HepG2 (cell line): ENCODE results near the gene SPAG4. TPM values are rescaled to one million over a fixed set of nuclear protein-coding genes. Genes with fewer than 3 reads are reported as not detected.

Source experiments
- ATAC-seq: fragments of 200-7000 bp; cut with Tn5 transposase; 3 replicates; pipeline ENCODE4 v1.9.1; 2020; ENCODE audit warnings: mild to moderate bottlenecking, moderate library complexity
- BruUV-seq: library from RNA; stranded (reverse); fragments of 400-500 nt; replicated peaks from 2 replicates; lab custom pipeline; 2021; lab: Mats Ljungman, UMichigan
- CTCF ChIA-PET: fragments of 300-600 bp; formaldehyde crosslinking; extraction: SDS; loops from one replicate; lab custom pipeline; 2021; ENCODE audit warnings: low total read pairs, inconsistent platforms, low intra/inter-chr PET ratio; lab: Yijun Ruan, JAX
- POLR2A ChIA-PET: fragments of 350-600 bp; sonication (Branson Sonifier 250); formaldehyde crosslinking; loops from one replicate; lab custom pipeline; 2020; ENCODE audit warnings: antibody characterized with exemption, inconsistent platforms; lab: Yijun Ruan, JAX
- DNase-seq: peaks from one replicate; pipeline ENCODE4 v3.0.0-alpha.2; 2015; ENCODE audit warnings: low spot score
- FAIRE-seq: peaks from 3 replicates; lab custom pipeline; 2011; peaks lifted over from hg19 to GRCh38; lab: Jason Lieb, UNC
- H2AFZ ChIP-seq: one replicate; pipeline ENCODE4 v1.6.1; 2011; ENCODE audit warnings: low read length, inconsistent platforms
- H3K27ac ChIP-seq: fragments of 300-600 bp; 3 replicates; pipeline ENCODE4 v1.8.0; 2011; ENCODE audit warnings: mixed run types, mild to moderate bottlenecking, mixed read lengths, low read length, inconsistent platforms; ENCODE audit not compliant: insufficient read depth; ENCODE audit errors: extremely low read length
- H3K27me3 ChIP-seq, 2 experiments: fragments of 200-600 bp in 1 of 2; 2 replicates in 1 of 2; 3 replicates in 1 of 2; pipeline versions ENCODE4 v1.6.0 to v1.8.0; 2011; ENCODE audit warnings: low read length in 2 of 2, mild to moderate bottlenecking in 2 of 2, moderate library complexity in 2 of 2, inconsistent platforms in 1 of 2; ENCODE audit not compliant: insufficient read depth in 2 of 2, control insufficient read depth in 1 of 2
- H3K36me3 ChIP-seq, 2 experiments: fragments of 200-600 bp in 1 of 2; replicated peaks in 1 of 2; 2 replicates in 1 of 2; 3 replicates in 1 of 2; pipeline versions ENCODE4 v1.5.1 to v1.8.0; 2011; ENCODE audit warnings: low read length in 2 of 2, inconsistent platforms in 1 of 2; ENCODE audit not compliant: insufficient read depth in 2 of 2, control insufficient read depth in 1 of 2
- H3K4me1 ChIP-seq: 2 replicates; pipeline ENCODE4 v1.5.1; 2012; ENCODE audit warnings: low read length, inconsistent platforms; ENCODE audit not compliant: insufficient read depth
- H3K4me2 ChIP-seq: 2 replicates; pipeline ENCODE4 v1.6.0; 2011; ENCODE audit warnings: low read depth, low read length, inconsistent platforms
- H3K4me3 ChIP-seq, 3 experiments: fragments of 200-600 bp in 1 of 3; sonication (generic), shearing (Covaris generic) in 1 of 3; replicated peaks in 1 of 3; 2 replicates each; pipeline ENCODE4 v1.5.1; 2011 to 2016; ENCODE audit warnings: low read length in 3 of 3, inconsistent platforms in 2 of 3, low read depth in 2 of 3, mild to moderate bottlenecking in 2 of 3, control low read depth in 1 of 3, mixed read lengths in 1 of 3; ENCODE audit not compliant: insufficient read depth in 1 of 3
- H3K79me2 ChIP-seq: one replicate; pipeline ENCODE4 v1.6.1; 2011; ENCODE audit warnings: low read length, inconsistent platforms; ENCODE audit not compliant: insufficient read depth
- H3K9ac ChIP-seq: 2 replicates; pipeline ENCODE4 v1.6.0; 2011; ENCODE audit warnings: mild to moderate bottlenecking, low read depth, low read length, inconsistent platforms; ENCODE audit not compliant: insufficient read depth
- H3K9me3 ChIP-seq: 2 replicates; pipeline ENCODE4 v1.5.1; 2012; ENCODE audit warnings: mild to moderate bottlenecking, low read length
- H4K20me1 ChIP-seq: 2 replicates; pipeline ENCODE4 v1.6.0; 2011; ENCODE audit warnings: inconsistent platforms, mild to moderate bottlenecking, low read length, moderate library complexity; ENCODE audit not compliant: insufficient read depth
- AGO1 ChIP-seq: fragments of 200-400 bp; formaldehyde crosslinking; IDR thresholded peaks from 2 replicates; pipeline ENCODE4 v1.6.1; 2017; ENCODE audit warnings: mild to moderate bottlenecking, low read depth, low read length, moderate library complexity; ENCODE audit not compliant: poor library complexity, severe bottlenecking
- CEBPG ChIP-seq: IDR thresholded peaks from 2 replicates; pipeline ENCODE4 v1.6.1; 2016
- GTF3A ChIP-seq: sonication (generic); formaldehyde crosslinking; conservative IDR thresholded peaks from 2 replicates; pipeline ENCODE4 v1.4.0; 2020; ENCODE audit warnings: mild to moderate bottlenecking, missing genetic modification reagents
- HNF1A ChIP-seq, 2 experiments: sonication (generic) in 1 of 2; formaldehyde crosslinking in 1 of 2; IDR thresholded peaks; 2 replicates each; pipeline versions ENCODE4 v1.4.0 to v1.6.1; 2016 to 2020; ENCODE audit warnings: borderline replicate concordance in 1 of 2, low read depth in 1 of 2, mild to moderate bottlenecking in 1 of 2, missing genetic modification reagents in 1 of 2
- MBD4 ChIP-seq: IDR thresholded peaks from 2 replicates; pipeline ENCODE4 v1.6.1; 2012; ENCODE audit warnings: low read length, inconsistent platforms, borderline replicate concordance
- MEIS1 ChIP-seq: sonication (generic); formaldehyde crosslinking; IDR thresholded peaks from 2 replicates; pipeline ENCODE4 v1.9.0; 2021; ENCODE audit warnings: mild to moderate bottlenecking, missing genetic modification reagents, moderate library complexity, borderline replicate concordance
- MIER2 ChIP-seq: IDR thresholded peaks from 2 replicates; pipeline ENCODE4 v1.6.1; 2016; ENCODE audit warnings: missing biosample characterization, missing genetic modification reagents
- PAWR ChIP-seq: sonication (generic); formaldehyde crosslinking; IDR thresholded peaks from 2 replicates; pipeline ENCODE4 v1.4.0; 2020; ENCODE audit warnings: missing genetic modification reagents, mild to moderate bottlenecking, borderline replicate concordance
- RBM22 ChIP-seq: fragments of 200-400 bp; formaldehyde crosslinking; optimal IDR thresholded peaks from 2 replicates; pipeline ENCODE3; 2017; ENCODE audit warnings: mild to moderate bottlenecking, low read length, moderate library complexity
- SOX13 ChIP-seq, 3 experiments: fragments of 450-650 bp in 1 of 3; sonication (generic) in 1 of 3; formaldehyde crosslinking in 1 of 3; IDR thresholded peaks in 2 of 3; conservative IDR thresholded peaks in 1 of 3; 2 replicates each; pipeline versions ENCODE4 v1.5.0 to v1.6.1; 2016 to 2020; ENCODE audit warnings: antibody characterized with exemption in 1 of 3, mild to moderate bottlenecking in 1 of 3, missing compliant biosample characterization in 1 of 3, missing genetic modification reagents in 1 of 3, moderate library complexity in 1 of 3
- ZHX2 ChIP-seq, 2 experiments: sonication (generic) in 1 of 2; formaldehyde crosslinking in 1 of 2; IDR thresholded peaks; 2 replicates each; pipeline versions ENCODE4 v1.6.1 to v1.9.0; 2014 to 2022; ENCODE audit warnings: antibody characterized with exemption in 1 of 2, borderline replicate concordance in 1 of 2, inconsistent platforms in 1 of 2, low read depth in 1 of 2, missing genetic modification reagents in 1 of 2
- ZNF367 ChIP-seq: sonication (generic); formaldehyde crosslinking; IDR thresholded peaks from 2 replicates; pipeline ENCODE4 v1.4.0; 2020; ENCODE audit warnings: missing genetic modification reagents, borderline replicate concordance
- WGBS: methylation state at CpG from one replicate; pipeline ENCODE4 v1.1.6; 2017; ENCODE audit warnings: low lambda C conversion rate; 5-methylcytosine and 5-hydroxymethylcytosine counted together
- in situ Hi-C: cut with HindIII; loops from 2 replicates; pipeline ENCODE4 v1.10.0; 2017; ENCODE audit warnings: low pct_unique_long_range_greater_than_20kb; ENCODE audit not compliant: extremely low pct_ligation_motif_present
- intact Hi-C: fragments of 100-400 bp; cut with micrococcal nuclease; formaldehyde crosslinking; loops from one replicate; pipeline ENCODE4 v1.10.0; 2022; ENCODE audit not compliant: unreplicated experiment
- polyA plus RNA-seq, 8 experiments: library from polyadenylated mRNA; depleted of rRNA in 3 of 8; stranded (reverse) in 7 of 8; unstranded in 1 of 8; fragments of >200 nt; fragmentation: Illumina TruSeq in 4 of 8; extraction: Trizol in 4 of 8; gene quantifications; 2 replicates each; pipeline versions ENCODE4 v1.2.1 to v1.2.3, GENCODE V29; 2011 to 2016; ENCODE audit warnings: low read depth in 4 of 8, missing spikeins in 1 of 8, mixed read lengths in 1 of 8; ENCODE audit not compliant: insufficient read depth in 1 of 8
- total RNA-seq, 5 experiments: library from RNA; depleted of rRNA; stranded (reverse); fragments of >200 nt; fragmentation: Illumina TruSeq; extraction: Trizol; gene quantifications; 2 replicates each; pipeline ENCODE4 v1.2.3, GENCODE V29; 2016; ENCODE audit warnings: low read depth in 1 of 5

The SPAG4 gene
- total and polyA plus RNA-seq, 2 of the 13 experiments (the other 11 are each of a cell fraction or from before 2014, with no cell fraction given): 5.8 to 137 TPM

GRCh38 chr20:35640724-35641123 lies 25.1 kb downstream of the SPAG4 start (continued):
- TF ChIP-seq SOX13 (IDR thresholded peaks at IDR 0.05) (no peak), SOX13 (CRISPR knock-in tag; conservative IDR thresholded peaks at IDR 0.05 in 1 of 2, IDR thresholded peaks at IDR 0.05 in 1 of 2) (no peak), RBM22 (peak; percentile 46), AGO1 (no peak), MIER2 (CRISPR knock-in tag) (no peak), MEIS1 (CRISPR knock-in tag) (no peak)
- TF ChIP-seq, all 625 proteins: peak for 3

- CTCF ChIA-PET: no interaction called here
- intact Hi-C loops: no loop called here
- no peak for TF ChIP-seq ZHX2 (IDR thresholded peaks at IDR 0.05; ENCODE audit: low read depth)
- no peak for TF ChIP-seq ZHX2 (CRISPR knock-in tag; IDR thresholded peaks at IDR 0.05; ENCODE audit: borderline replicate concordance)
- TF ChIP-seq CEBPG (CRISPR knock-in tag): peak; percentile 3; the same call in 1 of the 2 replicates
- TF ChIP-seq HNF1A (IDR thresholded peaks at IDR 0.05; ENCODE audit: low read depth): no peak
- 0 out of 2 replicates have a peak, but pooled peaks have one; percentile 16 for TF ChIP-seq HNF1A (CRISPR knock-in tag; IDR thresholded peaks at IDR 0.05; ENCODE audit: borderline replicate concordance)
- no peak for TF ChIP-seq ZNF367 (CRISPR knock-in tag)
- 0 out of 2 replicates have a peak, but pooled peaks have one; percentile 25 for TF ChIP-seq PAWR
- 0 out of 2 replicates have a peak, but pooled peaks have one; percentile 28 for TF ChIP-seq GTF3A (CRISPR knock-in tag)
- TF ChIP-seq MBD4: no peak
These were observed 26.1 kb downstream of the SPAG4 start for GRCh38 chr20:35641743-35642142.

More at GRCh38 chr20:35641743-35642142, 26.1 kb downstream of the SPAG4 start:
- 94% methylated on average over 4 of the region's 4 CpGs for WGBS
- Histone ChIP-seq H3K9ac (no peak overlapping the region), H3K9me3 (no peaks in the 10 kb centered on the region), H3K36me3 (no peaks in the 10 kb centered on the region; a peak in 1 of 5 replicates), H3K4me2 (no peak overlapping the region), H4K20me1 (peaks cover 50% of the 10 kb centered on the region), H3K4me3 (no peak overlapping the region), H2AFZ (no peak overlapping the region), H3K27me3 (no peaks in the 10 kb centered on the region), H3K27ac (no peak overlapping the region), H3K79me2 (peaks cover 99% of the 10 kb centered on the region), H3K4me1 (peaks cover 17% of the 10 kb centered on the region)
- in situ Hi-C loops: no loop called here
- ATAC-seq (no peak), FAIRE-seq (no peak), DNase-seq (no peak)
- BruUV-seq: TSS peak; percentile 2
- POLR2A ChIA-PET: no interaction called here
